Right lobe of liver (tissue), 6 donors: ENCODE results near the gene RRP8. TPM values are rescaled to one million over a fixed set of nuclear protein-coding genes. Genes with fewer than 3 reads are reported as not detected.

Experiments used
- ATAC-seq, 4 donors: fragments of 200-7000 bp; cut with Tn5 transposase; one replicate each; pipeline ENCODE4 v1.9.1; 2020; ENCODE audit warnings: mild to moderate bottlenecking in 4 of 4, moderate library complexity in 4 of 4
- DNase-seq, 3 donors: peaks; one replicate each; pipeline ENCODE4 v3.0.0-alpha.2; 2020
- H3K27ac ChIP-seq, 3 donors: fragments of 200-600 bp; one replicate each; pipeline ENCODE4 v1.8.0; 2022
- H3K27me3 ChIP-seq, 2 donors: fragments of 200-600 bp; one replicate each; pipeline ENCODE4 v1.8.0; 2022
- H3K36me3 ChIP-seq, 4 donors: fragments of 200-600 bp; sonication (generic) in 1 of 4; one replicate each; pipeline versions ENCODE4 v1.5.1 to v1.8.0; 2017 to 2022; ENCODE audit warnings: control low read depth in 1 of 4
- H3K4me1 ChIP-seq, 4 donors: fragments of 200-600 bp; sonication (generic) in 1 of 4; one replicate each; pipeline versions ENCODE4 v1.5.1 to v1.8.0; 2017 to 2022; ENCODE audit warnings: control low read depth in 1 of 4
- H3K4me3 ChIP-seq, 3 donors: fragments of 200-600 bp; one replicate each; pipeline ENCODE4 v1.8.0; 2022
- H3K9me3 ChIP-seq, 4 donors: fragments of 200-600 bp; sonication (generic) in 1 of 4; one replicate each; pipeline versions ENCODE4 v1.5.1 to v1.8.0; 2017 to 2022; ENCODE audit warnings: control low read depth in 1 of 4
- POLR2A ChIP-seq: fragments of 450-650 bp; IDR thresholded peaks from one replicate; pipeline ENCODE4 v1.6.1; 2017; ENCODE audit warnings: antibody characterized with exemption, mild to moderate bottlenecking
- WGBS: methylation state at CpG from one replicate; pipeline ENCODE4 v1.1.6; 2018; ENCODE audit warnings: low coverage, low lambda C conversion rate; ENCODE audit not compliant: insufficient coverage; ENCODE audit errors: missing lambda C conversion rate; 5-methylcytosine and 5-hydroxymethylcytosine counted together
- intact Hi-C, 2 donors: fragments of 100-400 bp; cut with DNase I; formaldehyde crosslinking; loops; one replicate each; pipeline versions ENCODE4 v1.11.2 to v1.14.1; 2022
- total RNA-seq, 6 experiments: library from RNA; depleted of rRNA in 2 of 6; stranded (reverse); fragments of >200 nt in 2 of 6; fragmentation: NEBNext Ultra II Directional in 3 of 6; extraction: Animal tissue kit (Norgen Biotek cat#: 25700) in 3 of 6; gene quantifications; one replicate each; pipeline versions ENCODE4 v1.1.0 to v1.2.4, GENCODE V29; 2016 to 2023
- TF ChIP-seq, protein P1 (sequence below), 4 donors: fragments of 200-600 bp in 3 of 4; fragments of 450-650 bp in 1 of 4; IDR thresholded peaks; one replicate each; pipeline versions ENCODE4 v1.5.1 to v1.8.0; 2016 to 2022; ENCODE audit warnings: antibody characterized with exemption in 4 of 4, mild to moderate bottlenecking in 2 of 4
- donor health status: DM: no; HTN: yes; CAD: no.
- donor health status: DM: no; HTN: no; CAD: no.
- donor health status: DM: no; HTN: no; CAD: no.
- donor health status: DM: no; HTN: yes; CAD: no.
- donor health status: DM: no; HTN: yes; CAD: no.

RRP8 gene
- total RNA-seq, 6 experiments from 2014 or later, result 11.3 to 17.1 (median 14.2) TPM

DNA sequence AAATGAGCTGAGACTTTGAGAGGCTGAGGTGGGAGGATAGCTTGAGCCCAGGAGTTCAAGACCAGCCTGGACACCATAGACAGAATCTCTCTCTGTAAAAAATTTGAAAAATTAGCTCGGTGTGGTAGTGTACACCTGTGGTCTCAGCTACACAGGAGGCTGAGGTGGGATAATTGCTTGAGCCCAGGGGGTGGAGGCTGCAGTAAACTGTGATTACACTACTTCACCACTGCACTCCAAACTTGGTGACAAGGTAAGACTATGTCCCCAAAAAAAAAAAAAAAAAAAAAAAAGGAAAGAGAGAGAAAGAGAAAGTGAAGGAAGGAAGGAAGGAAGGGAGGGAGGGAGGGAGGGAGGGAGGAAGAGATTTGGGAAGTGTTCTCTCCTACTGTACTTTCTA is 25.3 kb downstream of the RRP8 start:
- 71% methylated on average over 1 of the region's 1 CpG for WGBS
- TF ChIP-seq, protein P1, sequence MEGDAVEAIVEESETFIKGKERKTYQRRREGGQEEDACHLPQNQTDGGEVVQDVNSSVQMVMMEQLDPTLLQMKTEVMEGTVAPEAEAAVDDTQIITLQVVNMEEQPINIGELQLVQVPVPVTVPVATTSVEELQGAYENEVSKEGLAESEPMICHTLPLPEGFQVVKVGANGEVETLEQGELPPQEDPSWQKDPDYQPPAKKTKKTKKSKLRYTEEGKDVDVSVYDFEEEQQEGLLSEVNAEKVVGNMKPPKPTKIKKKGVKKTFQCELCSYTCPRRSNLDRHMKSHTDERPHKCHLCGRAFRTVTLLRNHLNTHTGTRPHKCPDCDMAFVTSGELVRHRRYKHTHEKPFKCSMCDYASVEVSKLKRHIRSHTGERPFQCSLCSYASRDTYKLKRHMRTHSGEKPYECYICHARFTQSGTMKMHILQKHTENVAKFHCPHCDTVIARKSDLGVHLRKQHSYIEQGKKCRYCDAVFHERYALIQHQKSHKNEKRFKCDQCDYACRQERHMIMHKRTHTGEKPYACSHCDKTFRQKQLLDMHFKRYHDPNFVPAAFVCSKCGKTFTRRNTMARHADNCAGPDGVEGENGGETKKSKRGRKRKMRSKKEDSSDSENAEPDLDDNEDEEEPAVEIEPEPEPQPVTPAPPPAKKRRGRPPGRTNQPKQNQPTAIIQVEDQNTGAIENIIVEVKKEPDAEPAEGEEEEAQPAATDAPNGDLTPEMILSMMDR (IDR thresholded peaks at IDR 0.05), result no peak
- no peak for TF ChIP-seq POLR2A
- H3K9me3 ChIP-seq, result no peaks in the 10 kb centered on the region
- no peak overlapping the region for H3K27ac ChIP-seq
- DNase-seq (no peak), ATAC-seq (no peak)
- H3K4me1 ChIP-seq, result no peaks in the 10 kb centered on the region
- H3K4me3 ChIP-seq, result no peak overlapping the region
- intact Hi-C loops, result no loop called here
- H3K36me3 ChIP-seq, result no peaks in the 10 kb centered on the region
- H3K27me3 ChIP-seq, result no peaks in the 10 kb centered on the region

DNA sequence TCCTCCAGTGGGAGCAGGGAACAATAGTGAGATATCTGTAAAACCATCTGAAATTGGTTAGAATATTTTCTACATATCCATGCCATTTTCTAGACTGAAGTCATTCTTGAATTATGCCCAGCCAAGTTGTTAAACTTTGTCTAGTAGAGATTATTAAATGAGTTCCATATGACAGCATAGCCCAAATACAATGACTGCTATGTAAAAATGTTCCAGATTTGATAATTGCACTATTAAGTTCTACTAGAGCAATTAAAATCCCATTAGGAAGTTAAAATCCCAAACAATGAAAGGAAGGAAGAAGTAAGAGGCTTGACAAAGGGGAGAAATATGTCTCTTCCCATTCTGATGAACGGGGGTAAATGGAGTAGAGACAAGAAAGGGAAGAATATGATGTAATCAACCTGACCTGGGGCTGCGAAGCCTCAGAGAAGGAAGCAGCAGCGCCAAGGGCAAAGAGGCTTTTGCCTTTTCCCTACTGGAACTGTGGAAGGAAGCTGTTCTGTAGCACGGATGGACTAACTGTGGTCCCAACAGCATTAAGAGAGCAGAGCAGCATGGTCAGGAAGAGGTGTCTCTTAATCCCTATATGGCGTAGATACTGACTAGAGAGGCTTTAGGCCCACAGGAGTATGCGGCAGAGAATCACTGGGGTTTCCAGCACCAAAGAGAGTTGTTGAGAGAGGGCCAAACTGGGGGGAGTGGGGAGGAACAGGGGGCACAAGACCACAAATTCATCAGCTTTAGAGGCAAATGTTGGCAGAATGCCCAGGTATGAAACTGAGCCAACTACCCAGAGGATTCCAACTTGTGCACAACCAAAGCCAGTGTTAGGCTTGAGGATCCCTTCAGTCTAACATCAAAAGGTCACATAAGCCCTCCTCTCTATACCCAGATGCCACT is 26.7 kb downstream of the RRP8 start:
- intact Hi-C loops, result no loop called here
- H3K36me3 ChIP-seq, result no peaks in the 10 kb centered on the region
- 38% methylated on average over 2 of the region's 6 CpGs for WGBS
- no peak overlapping the region for H3K4me3 ChIP-seq
- ATAC-seq, result peak; percentile 34 to 57 (median 52)
- DNase-seq, result no peak
- no peaks in the 10 kb centered on the region for H3K4me1 ChIP-seq
- H3K9me3 ChIP-seq, result no peaks in the 10 kb centered on the region
- TF ChIP-seq POLR2A, result no peak
- TF ChIP-seq, protein P1 (IDR thresholded peaks at IDR 0.05), result no peak
- H3K27ac ChIP-seq, result peak overlapping the region in 1 of 3 donors; percentile 13
- H3K27me3 ChIP-seq, result no peaks in the 10 kb centered on the region

DNA sequence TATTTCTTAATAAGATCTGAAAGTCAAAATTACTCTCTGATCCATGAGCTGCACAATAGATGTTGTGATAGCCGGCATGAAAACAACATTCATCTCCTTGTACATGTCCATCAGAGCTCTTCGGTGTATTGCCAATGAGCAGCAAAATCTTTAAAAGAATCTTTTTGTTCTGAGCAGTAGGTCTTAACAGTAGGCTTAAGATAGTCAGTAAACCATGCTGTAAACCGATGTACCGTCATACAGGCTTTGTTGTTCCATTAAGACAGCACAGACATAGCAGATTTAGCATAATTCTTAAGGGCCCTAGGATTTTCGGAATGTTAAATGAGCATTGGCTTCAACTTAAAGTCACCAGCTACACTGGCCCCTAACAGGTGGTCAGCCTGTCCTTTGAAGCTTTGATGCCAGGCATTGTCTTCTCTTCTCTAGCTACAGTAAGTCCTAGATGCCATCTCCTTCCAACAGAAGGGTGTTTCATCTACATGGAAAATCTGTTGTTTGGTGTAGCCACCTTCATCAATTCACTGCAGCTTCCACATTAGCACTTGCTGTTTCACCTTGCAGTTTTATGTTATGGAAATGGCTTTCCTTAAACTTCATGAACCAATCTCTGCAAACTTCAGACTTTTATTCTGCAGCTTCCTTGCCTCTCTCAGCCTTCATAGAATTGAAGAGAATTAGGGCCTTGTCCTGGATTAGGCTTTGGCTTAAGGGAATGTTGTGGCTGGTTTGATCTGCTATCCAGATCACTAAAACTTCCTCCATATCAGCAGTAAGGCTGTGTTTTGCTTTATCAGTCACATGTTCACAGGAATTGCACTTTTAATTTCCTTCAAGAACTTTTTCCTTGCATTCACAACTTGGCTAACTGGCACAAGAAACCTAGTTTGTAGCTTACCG is 28.4 kb downstream of the RRP8 start:
- intact Hi-C loops, result no loop called here
- no peaks in the 10 kb centered on the region for H3K36me3 ChIP-seq

DNA sequence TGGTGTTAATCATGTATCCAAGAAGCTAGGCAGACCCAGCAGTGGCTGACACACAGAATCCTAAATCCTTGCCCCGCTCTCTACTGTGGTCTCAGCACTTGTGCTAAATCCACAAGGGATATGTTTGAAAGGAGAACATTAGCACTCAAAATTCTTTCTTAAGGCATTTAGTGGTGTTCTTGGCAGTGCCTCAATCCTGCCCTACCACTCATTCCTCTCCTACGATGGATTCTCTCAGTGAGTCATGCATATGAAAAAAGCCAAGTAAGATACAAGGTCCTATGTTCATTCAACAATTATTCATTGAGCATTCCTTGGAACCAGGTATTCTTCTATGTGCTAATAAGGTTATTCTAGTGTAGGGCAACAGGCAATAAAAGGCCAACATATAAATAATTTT is 31.2 kb downstream of the RRP8 start:
- DNase-seq, result no peak
- ATAC-seq, result no peak
- intact Hi-C loops, result no loop called here
- WGBS, result 88% methylated on average over 2 of the region's 2 CpGs
- Histone ChIP-seq H3K36me3 (no peaks in the 10 kb centered on the region), H3K9me3 (no peaks in the 10 kb centered on the region), H3K4me1 (peaks cover 0 to 18% (median 7%) of the 10 kb centered on the region in 4 donors), H3K4me3 (no peak overlapping the region), H3K27ac (no peak overlapping the region), H3K27me3 (no peaks in the 10 kb centered on the region)
- TF ChIP-seq, protein P1 (IDR thresholded peaks at IDR 0.05), result no peak
- no peak for TF ChIP-seq POLR2A

More for the DNA sequence above, 28.4 kb downstream of the RRP8 start:
- 85% methylated on average over 3 of the region's 6 CpGs for WGBS
- Histone ChIP-seq H3K4me3 (no peak overlapping the region), H3K27ac (no peak overlapping the region), H3K9me3 (no peaks in the 10 kb centered on the region), H3K27me3 (no peaks in the 10 kb centered on the region), H3K4me1 (no peaks in the 10 kb centered on the region)
- TF ChIP-seq, protein P1 (IDR thresholded peaks at IDR 0.05), result no peak
- no peak for TF ChIP-seq POLR2A
- ATAC-seq (no peak), DNase-seq (no peak)
